ENCODE data around the gene SP110. TPM values are rescaled to one million over a fixed set of nuclear protein-coding genes. Genes with fewer than 3 reads are reported as not detected.
"Not testable (repeated sequence)": the region's sequence is repeated elsewhere in the genome, so short reads cannot be mapped to it uniquely, and the experiment has no call there.

SP110 gene
- total RNA-seq: 10 to 100 TPM in 2 of 4 donors, 1 to 10 TPM in 2; 7.2 to 21.7 (median 13.1) TPM

- intact Hi-C loops (cut with DNase I): loop anchor here (10.0 kb wide), 1 partner anchor 195 kb away; the partner anchor contains the start of gene SP100
Measured at GRCh38 chr2:230219419-230220331, at the start of gene SP110. Gene SP110 (minus strand): TSS chr2:230219984. CDS start chr2:230216927, 3,057 bp downstream.

GRCh38 chr2:230268606-230269243, 48.9 kb upstream of the SP110 start:
- Histone ChIP-seq H3K9me3 (no peaks in the 10 kb centered on the region), H3K27me3 (no peaks in the 10 kb centered on the region), H3K4me1 (peaks cover 0 to 5% (median 3%) of the 10 kb centered on the region in 3 donors), H3K4me3 (no peak overlapping the region), H3K27ac (no peak overlapping the region), H3K36me3 (no peaks in the 10 kb centered on the region)
- WGBS, 2 donors: 44 to 53% methylated on average over 3 of the region's 3 CpGs
- DNase-seq: no peak
- no peak for TF ChIP-seq POLR2A (IDR thresholded peaks at IDR 0.05)
- TF ChIP-seq CTCF (IDR thresholded peaks at IDR 0.05): no peak
- intact Hi-C loops (cut with DNase I): no loop called here

More at GRCh38 chr2:230219419-230220331, at the start of gene SP110:
- Histone ChIP-seq H3K27ac (peak within 1 kb of the TSS; percentile 80 to 91 (median 86)), H3K4me3 (peak within 1 kb of the TSS; percentile 57 to 80 (median 70)), H3K4me1 (peaks cover 9 to 44% (median 11%) of the 10 kb centered on the region in 3 donors), H3K36me3 (peaks cover 0 to 27% (median under 1%) of the 10 kb centered on the region in 3 donors), H3K9me3 (no peaks in the 10 kb centered on the region), H3K27me3 (no peaks in the 10 kb centered on the region)
- TF ChIP-seq POLR2A (IDR thresholded peaks at IDR 0.05) (peak in 2 of 4 donors; percentile 18 to 49), CTCF (IDR thresholded peaks at IDR 0.05) (peak in 1 of 6 experiments; percentile 7)
- 0 to 1% methylated on average over 19 of the region's 19 CpGs for WGBS, 2 donors
- peak; percentile 39 for DNase-seq

DNA sequence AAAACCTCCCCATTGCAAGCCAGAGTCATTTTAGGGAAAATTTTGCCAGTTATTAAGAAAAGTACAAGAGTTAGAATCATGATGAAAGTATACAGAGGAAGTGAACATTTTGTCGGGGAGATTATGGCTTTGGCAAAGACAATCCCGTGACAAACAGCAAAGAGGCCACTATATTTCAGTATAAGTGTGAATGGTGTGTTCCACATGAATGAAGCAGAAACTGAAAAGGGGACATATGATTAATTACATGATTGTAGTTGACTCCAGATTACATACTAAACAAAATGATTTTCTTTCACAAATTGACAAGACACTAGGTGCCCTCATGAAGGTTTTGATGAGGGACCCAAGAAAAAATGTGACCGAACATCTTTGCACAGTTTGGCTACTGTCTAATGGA, 47.8 kb upstream of the SP110 start:
- DNase-seq: no peak
- Histone ChIP-seq H3K36me3 (no peaks in the 10 kb centered on the region), H3K9me3 (no peaks in the 10 kb centered on the region), H3K4me1 (peaks cover 0 to 5% (median 3%) of the 10 kb centered on the region in 3 donors), H3K27me3 (no peaks in the 10 kb centered on the region), H3K4me3 (no peak overlapping the region), H3K27ac (no peak overlapping the region)
- TF ChIP-seq CTCF (IDR thresholded peaks at IDR 0.05) (no peak), POLR2A (IDR thresholded peaks at IDR 0.05) (no peak)
- 60 to 81% methylated on average over 3 of the region's 3 CpGs for WGBS, 2 donors
- intact Hi-C loops (cut with DNase I): no loop called here

DNA sequence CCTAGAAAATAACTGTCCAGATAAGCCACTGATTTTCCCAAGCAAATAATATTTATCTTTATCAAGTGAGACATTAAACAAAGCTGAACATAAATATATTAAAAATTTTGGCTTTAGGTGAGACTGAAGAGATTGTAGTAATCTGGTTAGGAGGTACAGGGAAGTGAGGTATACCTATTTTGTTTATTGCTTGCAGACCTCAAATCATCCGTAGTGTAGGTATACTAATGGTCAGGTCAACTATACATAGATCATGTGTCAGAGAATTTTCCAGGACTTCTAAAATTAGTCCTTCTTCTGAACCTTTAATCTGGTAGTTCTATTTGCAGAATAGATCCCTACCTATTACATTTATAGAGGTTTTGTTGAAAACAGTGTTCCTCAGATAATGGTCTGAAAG, 47.3 kb upstream of the SP110 start:
- no peak for DNase-seq
- TF ChIP-seq POLR2A (IDR thresholded peaks at IDR 0.05) (no peak), CTCF (IDR thresholded peaks at IDR 0.05) (no peak)
- peaks cover 0 to 5% (median 3%) of the 10 kb centered on the region in 3 donors for H3K4me1 ChIP-seq
- no peaks in the 10 kb centered on the region for H3K9me3 ChIP-seq
- H3K27me3 ChIP-seq: no peaks in the 10 kb centered on the region
- 78 to 92% methylated on average over 1 of the region's 1 CpG for WGBS, 2 donors
- no peak overlapping the region for H3K27ac ChIP-seq
- intact Hi-C loops (cut with DNase I): no loop called here
- no peak overlapping the region for H3K4me3 ChIP-seq
- no peaks in the 10 kb centered on the region for H3K36me3 ChIP-seq

DNA sequence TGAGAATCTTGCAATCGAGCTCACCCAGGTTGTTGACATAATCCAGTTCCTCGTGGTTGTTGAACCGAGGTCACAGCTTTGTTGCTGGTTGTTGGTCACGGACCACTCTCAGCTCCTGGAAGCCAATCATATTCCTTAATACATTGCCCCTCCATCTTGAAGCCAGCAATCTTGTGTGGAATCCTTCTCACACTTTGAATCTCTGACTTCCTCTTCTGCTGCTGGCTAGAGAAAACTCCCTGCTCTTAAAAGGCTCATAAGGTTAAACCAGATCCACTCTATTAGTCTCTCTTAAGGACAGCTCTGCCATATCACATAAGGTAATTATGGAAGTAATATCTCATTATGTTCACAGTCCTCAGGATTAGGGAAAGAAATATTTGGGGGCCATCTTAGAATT, 46.9 kb upstream of the SP110 start:
- WGBS, 2 donors: 74 to 87% methylated on average over 4 of the region's 4 CpGs
- Histone ChIP-seq H3K4me1 (peaks cover 0 to 5% (median 3%) of the 10 kb centered on the region in 3 donors), H3K27ac (no peak overlapping the region), H3K36me3 (no peaks in the 10 kb centered on the region), H3K27me3 (no peaks in the 10 kb centered on the region), H3K4me3 (no peak overlapping the region), H3K9me3 (no peaks in the 10 kb centered on the region)
- TF ChIP-seq CTCF (IDR thresholded peaks at IDR 0.05): no peak
- TF ChIP-seq POLR2A (IDR thresholded peaks at IDR 0.05): no peak
- intact Hi-C loops (cut with DNase I): no loop called here
- no peak for DNase-seq

- H3K9me3 ChIP-seq; H3K27ac ChIP-seq; intact Hi-C loops (cut with DNase I); H3K4me1 ChIP-seq; DNase-seq; H3K27me3 ChIP-seq; H3K36me3 ChIP-seq; H3K4me3 ChIP-seq: not testable (repeated sequence)
- WGBS, 2 donors: 29 to 40% methylated on average over 2 to 3 of the region's 4 CpGs
Measured at GRCh38 chr2:230264945-230265344, 45.2 kb upstream of the SP110 start.
